GM23248 (cell line): Measurements from ENCODE around the gene RP9.

Experiments used
- EZH2 ChIP-seq: fragments of 200-600 bp; sonication (generic); IDR thresholded peaks from 2 replicates; pipeline ENCODE4 v1.6.1; 2018; ENCODE audit warnings: antibody characterized with exemption, mild to moderate bottlenecking; ENCODE audit not compliant: insufficient read depth, poor library complexity, severe bottlenecking
- EZH2phosphoT487 ChIP-seq: fragments of 200-600 bp; sonication (generic); IDR thresholded peaks from 2 replicates; pipeline ENCODE4 v1.6.1; 2018; ENCODE audit warnings: antibody characterized with exemption, moderate library complexity, mild to moderate bottlenecking, low read depth; ENCODE audit not compliant: insufficient read depth

DNA sequence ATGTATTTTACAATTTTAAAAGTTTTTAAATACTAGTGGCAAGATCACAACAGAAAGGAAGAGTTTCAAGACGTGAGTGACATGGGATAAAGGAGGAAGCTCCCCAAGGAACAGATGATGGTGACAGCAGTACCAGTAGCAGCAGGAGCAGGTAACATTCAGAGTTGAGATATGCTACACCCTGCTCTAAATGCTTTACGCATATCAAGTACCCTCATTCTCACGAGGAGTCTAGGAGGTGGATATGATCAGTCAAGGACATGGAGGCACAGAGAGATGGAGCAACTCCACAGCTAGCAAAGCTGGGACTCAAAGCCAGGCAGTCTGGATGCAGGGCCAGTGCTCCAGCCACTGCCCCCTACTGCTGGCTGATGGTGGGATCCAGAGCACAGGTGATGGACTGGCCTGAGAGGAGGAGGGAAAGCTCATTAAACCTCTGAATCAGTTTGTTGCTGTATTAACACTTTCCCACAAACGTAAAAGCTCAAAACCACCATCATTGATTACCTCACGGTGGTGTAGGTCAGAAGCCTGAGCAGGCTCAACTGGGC is 17.5 kb downstream of the RP9 start:
- TF ChIP-seq EZH2 (no peak), EZH2phosphoT487 (no peak)
